ENCODE measurements around the gene GKAP1. TPM values are rescaled to one million over a fixed set of nuclear protein-coding genes. Genes with fewer than 3 reads are reported as not detected.

The GKAP1 gene
- total and polyA plus RNA-seq, 2 of the 13 experiments (the other 11 are each of a cell fraction or from before 2014, with no cell fraction given): 5.6 to 6.1 TPM

DNA sequence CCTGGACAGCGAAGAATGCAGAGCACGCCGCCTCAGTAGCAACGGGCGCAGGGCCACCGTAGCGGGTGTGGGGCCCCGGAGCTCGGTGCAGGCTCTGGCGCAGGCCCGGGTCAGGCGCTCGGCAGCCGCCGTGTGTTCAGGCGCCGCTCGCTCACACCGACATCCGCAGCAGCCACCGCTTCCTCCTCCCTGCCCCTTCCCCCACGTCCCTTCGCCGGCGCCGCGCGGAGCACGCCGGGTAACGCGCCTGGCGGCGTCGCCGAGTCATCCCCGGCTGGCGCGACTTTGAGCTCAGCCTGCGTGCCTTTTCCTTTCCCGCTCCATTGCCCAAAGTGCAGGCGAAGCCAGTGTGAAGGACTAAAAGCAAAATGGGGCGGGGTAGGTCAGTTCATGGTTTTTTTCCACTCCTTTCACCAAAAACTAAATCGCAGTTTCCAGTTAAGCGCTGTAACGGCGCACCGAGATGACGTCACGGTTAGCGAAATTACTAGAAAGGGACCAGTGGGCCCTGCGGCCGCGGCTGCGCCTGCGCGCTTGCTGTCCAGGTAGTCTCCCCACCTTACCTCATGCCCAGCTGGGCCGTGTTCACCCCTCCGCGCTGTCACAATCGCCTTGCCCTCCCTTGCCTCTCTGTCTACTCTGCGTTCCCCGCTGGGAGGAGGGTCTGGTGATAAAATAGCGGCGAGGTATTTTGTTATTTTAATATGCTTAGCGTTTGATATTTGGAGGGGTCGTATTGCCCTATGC lies 109.6 kb downstream of the GKAP1 start, which contains the start of gene UBQLN1 (continued):
- TF ChIP-seq, protein P1, sequence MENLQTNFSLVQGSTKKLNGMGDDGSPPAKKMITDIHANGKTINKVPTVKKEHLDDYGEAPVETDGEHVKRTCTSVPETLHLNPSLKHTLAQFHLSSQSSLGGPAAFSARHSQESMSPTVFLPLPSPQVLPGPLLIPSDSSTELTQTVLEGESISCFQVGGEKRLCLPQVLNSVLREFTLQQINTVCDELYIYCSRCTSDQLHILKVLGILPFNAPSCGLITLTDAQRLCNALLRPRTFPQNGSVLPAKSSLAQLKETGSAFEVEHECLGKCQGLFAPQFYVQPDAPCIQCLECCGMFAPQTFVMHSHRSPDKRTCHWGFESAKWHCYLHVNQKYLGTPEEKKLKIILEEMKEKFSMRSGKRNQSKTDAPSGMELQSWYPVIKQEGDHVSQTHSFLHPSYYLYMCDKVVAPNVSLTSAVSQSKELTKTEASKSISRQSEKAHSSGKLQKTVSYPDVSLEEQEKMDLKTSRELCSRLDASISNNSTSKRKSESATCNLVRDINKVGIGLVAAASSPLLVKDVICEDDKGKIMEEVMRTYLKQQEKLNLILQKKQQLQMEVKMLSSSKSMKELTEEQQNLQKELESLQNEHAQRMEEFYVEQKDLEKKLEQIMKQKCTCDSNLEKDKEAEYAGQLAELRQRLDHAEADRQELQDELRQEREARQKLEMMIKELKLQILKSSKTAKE (CRISPR knock-in tag; IDR thresholded peaks at IDR 0.05; ENCODE audit: borderline replicate concordance): no peak
- TF ChIP-seq ZNF251 (CRISPR knock-in tag; IDR thresholded peaks at IDR 0.05): no peak
- TF ChIP-seq LCORL (IDR thresholded peaks at IDR 0.05): no peak
- TF ChIP-seq LCORL (CRISPR knock-in tag; IDR thresholded peaks at IDR 0.05): peak; percentile 75
- TF ChIP-seq, protein P2, sequence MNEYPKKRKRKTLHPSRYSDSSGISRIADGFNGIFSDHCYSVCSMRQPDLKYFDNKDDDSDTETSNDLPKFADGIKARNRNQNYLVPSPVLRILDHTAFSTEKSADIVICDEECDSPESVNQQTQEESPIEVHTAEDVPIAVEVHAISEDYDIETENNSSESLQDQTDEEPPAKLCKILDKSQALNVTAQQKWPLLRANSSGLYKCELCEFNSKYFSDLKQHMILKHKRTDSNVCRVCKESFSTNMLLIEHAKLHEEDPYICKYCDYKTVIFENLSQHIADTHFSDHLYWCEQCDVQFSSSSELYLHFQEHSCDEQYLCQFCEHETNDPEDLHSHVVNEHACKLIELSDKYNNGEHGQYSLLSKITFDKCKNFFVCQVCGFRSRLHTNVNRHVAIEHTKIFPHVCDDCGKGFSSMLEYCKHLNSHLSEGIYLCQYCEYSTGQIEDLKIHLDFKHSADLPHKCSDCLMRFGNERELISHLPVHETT (CRISPR knock-in tag; conservative IDR thresholded peaks at IDR 0.05): 0 out of 2 replicates have a peak, but pooled peaks have one; percentile 68
- peak; percentile 2 for TF ChIP-seq AGO2 (optimal IDR thresholded peaks at IDR 0.05; ENCODE audit: low read depth, low read length)
- peak; percentile 66; the same call in 1 of the 2 replicates for TF ChIP-seq CBX5 (CRISPR knock-in tag; IDR thresholded peaks at IDR 0.05; ENCODE audit: borderline replicate concordance)
- no peak for TF ChIP-seq SOX6 (IDR thresholded peaks at IDR 0.05)
- TF ChIP-seq SOX6 (CRISPR knock-in tag; IDR thresholded peaks at IDR 0.05): peak; percentile 48; the same call in 1 of the 2 replicates
- TF ChIP-seq TEAD3 (CRISPR knock-in tag; optimal IDR thresholded peaks at IDR 0.05; ENCODE audit: borderline replicate concordance): peak; percentile 52
- TF ChIP-seq KDM1A (CRISPR knock-in tag; IDR thresholded peaks at IDR 0.05): no peak
- peak; percentile 54; the same call in 1 of the 2 replicates for TF ChIP-seq ZBTB7A (CRISPR knock-in tag; IDR thresholded peaks at IDR 0.05)
- peak; percentile 50; the same call in 1 of the 2 replicates for TF ChIP-seq XBP1 (CRISPR knock-in tag; IDR thresholded peaks at IDR 0.05)
- peak; percentile 76 for TF ChIP-seq FOSL2 (CRISPR knock-in tag; IDR thresholded peaks at IDR 0.05)
- peak; percentile 72 for TF ChIP-seq SALL1 (CRISPR knock-in tag; IDR thresholded peaks at IDR 0.05)
- TF ChIP-seq, protein P3, sequence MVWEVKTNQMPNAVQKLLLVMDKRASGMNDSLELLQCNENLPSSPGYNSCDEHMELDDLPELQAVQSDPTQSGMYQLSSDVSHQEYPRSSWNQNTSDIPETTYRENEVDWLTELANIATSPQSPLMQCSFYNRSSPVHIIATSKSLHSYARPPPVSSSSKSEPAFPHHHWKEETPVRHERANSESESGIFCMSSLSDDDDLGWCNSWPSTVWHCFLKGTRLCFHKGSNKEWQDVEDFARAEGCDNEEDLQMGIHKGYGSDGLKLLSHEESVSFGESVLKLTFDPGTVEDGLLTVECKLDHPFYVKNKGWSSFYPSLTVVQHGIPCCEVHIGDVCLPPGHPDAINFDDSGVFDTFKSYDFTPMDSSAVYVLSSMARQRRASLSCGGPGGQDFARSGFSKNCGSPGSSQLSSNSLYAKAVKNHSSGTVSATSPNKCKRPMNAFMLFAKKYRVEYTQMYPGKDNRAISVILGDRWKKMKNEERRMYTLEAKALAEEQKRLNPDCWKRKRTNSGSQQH (CRISPR knock-in tag; IDR thresholded peaks at IDR 0.05; ENCODE audit: low read depth): peak; percentile 65
- TF ChIP-seq, protein P4, sequence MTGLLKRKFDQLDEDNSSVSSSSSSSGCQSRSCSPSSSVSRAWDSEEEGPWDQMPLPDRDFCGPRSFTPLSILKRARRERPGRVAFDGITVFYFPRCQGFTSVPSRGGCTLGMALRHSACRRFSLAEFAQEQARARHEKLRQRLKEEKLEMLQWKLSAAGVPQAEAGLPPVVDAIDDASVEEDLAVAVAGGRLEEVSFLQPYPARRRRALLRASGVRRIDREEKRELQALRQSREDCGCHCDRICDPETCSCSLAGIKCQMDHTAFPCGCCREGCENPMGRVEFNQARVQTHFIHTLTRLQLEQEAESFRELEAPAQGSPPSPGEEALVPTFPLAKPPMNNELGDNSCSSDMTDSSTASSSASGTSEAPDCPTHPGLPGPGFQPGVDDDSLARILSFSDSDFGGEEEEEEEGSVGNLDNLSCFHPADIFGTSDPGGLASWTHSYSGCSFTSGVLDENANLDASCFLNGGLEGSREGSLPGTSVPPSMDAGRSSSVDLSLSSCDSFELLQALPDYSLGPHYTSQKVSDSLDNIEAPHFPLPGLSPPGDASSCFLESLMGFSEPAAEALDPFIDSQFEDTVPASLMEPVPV (CRISPR knock-in tag; IDR thresholded peaks at IDR 0.05): no peak; the same call in 1 of the 2 replicates
- peak; percentile 91 for TF ChIP-seq ZFP82 (CRISPR knock-in tag; IDR thresholded peaks at IDR 0.05; ENCODE audit: borderline replicate concordance)
- peak; percentile 58 for TF ChIP-seq FOXA3 (CRISPR knock-in tag; IDR thresholded peaks at IDR 0.05)
- peak; percentile 96 for TF ChIP-seq HOXA3 (CRISPR knock-in tag; IDR thresholded peaks at IDR 0.05)
- TF ChIP-seq KLF16 (CRISPR knock-in tag; IDR thresholded peaks at IDR 0.05): peak in 1 of 2 experiments; percentile 80; a peak in 2 of 4 replicates

All from HepG2 (cell line).